Epithelial cell of prostate (primary cell): ENCODE measurements around the gene FOXD4L6.
"Not testable (repeated sequence)": the region's sequence is repeated elsewhere in the genome, so short reads cannot be mapped to it uniquely, and the experiment has no call there.

ENCODE experiments used
- DNase-seq: peaks from one replicate; pipeline ENCODE4 v3.0.0-alpha.2; 2011; ENCODE audit warnings: low read depth, low spot score
- H3K27ac ChIP-seq: fragments of 450-650 bp; 2 replicates; pipeline ENCODE4 v1.5.1; 2017; ENCODE audit warnings: mild to moderate bottlenecking

Gene FOXD4L6

DNA sequence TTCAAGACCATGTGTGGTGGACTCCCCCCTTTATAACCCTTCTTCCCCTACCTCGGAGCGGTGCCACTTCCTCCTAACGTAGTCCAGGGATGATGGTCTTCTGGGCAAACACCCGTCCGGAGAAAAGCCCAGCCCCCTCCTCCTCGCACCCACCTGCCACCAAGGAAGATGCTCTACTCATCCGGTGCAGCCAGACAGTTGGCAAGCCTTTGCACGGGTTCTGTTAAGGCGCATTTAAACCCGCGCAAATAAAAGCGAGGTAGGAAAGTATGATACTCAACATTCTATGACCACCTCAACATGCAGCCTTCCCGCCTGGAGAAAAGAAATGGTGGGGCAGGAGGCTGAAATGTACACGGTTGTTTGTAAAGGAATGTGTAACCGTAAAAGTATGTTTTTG is at the start of gene FOXD4L6:
FOXD4L6 (minus strand) TSS at position 101 of the 400 bp plus-strand sequence. CDS start 298 bp downstream, outside the sequence.
- H3K27ac ChIP-seq, result not testable (repeated sequence)

DNA sequence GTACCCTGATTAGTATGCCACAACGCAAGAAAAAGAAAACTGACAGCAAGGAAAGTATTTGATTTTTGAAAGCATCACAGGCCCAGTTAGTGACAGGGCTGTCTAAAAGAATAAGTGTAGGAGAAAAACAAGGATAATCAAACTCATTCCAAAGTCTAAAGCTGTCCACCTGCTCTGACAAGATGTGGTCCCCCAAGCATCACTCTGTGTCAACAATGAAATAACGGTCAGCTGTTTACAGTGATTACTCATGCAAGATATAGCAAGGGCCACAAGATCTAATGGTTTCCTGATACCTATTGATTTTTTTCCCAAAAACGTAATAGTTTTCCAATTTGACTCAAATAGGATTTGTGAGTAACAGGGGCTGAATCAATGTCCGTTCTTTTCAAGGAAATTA is 46.5 kb upstream of the FOXD4L6 start:
- not testable (repeated sequence) for H3K27ac ChIP-seq, DNase-seq

More for the DNA sequence above, at the start of gene FOXD4L6:
- DNase-seq, result not testable (repeated sequence)

DNA sequence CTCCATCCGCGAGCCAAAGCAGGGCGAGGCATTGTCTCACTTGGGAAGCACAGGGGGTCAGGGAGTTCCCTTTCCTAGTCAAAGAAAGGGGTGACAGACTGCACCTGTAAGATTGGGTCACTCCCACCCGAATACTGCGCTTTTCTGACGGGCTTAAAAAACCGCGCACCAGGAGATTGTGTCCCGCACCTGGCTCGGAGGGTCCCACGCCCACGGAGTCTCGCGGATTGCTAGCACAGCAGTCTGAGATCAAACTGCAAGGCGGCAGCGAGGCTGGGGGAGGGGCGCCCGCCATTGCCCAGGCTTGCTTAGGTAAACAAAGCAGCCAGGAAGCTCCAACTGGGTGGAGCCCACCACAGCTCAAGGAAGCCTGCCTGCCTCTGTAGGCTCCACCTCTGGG is 21.6 kb upstream of the FOXD4L6 start:
- not testable (repeated sequence) for DNase-seq, H3K27ac ChIP-seq

DNA sequence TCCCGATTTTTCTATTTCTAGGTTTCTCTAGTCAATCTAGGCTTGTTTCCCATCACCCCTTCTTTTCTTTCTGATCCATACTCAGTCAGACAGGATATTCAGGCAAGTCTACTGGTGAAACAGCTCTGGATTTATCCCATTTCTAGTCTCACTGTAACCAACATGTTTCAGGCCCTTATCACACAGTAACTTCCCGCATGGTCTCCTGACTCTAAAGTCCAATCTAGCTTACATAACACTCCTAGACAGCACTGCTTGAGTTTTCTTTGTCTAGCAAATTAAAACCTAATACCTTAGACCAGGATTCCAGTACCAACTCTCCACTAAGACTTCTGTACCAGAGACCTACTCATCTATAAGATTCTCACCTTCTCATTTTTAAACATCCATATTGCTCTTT is 13.4 kb upstream of the FOXD4L6 start:
- H3K27ac ChIP-seq, DNase-seq: not testable (repeated sequence)

DNA sequence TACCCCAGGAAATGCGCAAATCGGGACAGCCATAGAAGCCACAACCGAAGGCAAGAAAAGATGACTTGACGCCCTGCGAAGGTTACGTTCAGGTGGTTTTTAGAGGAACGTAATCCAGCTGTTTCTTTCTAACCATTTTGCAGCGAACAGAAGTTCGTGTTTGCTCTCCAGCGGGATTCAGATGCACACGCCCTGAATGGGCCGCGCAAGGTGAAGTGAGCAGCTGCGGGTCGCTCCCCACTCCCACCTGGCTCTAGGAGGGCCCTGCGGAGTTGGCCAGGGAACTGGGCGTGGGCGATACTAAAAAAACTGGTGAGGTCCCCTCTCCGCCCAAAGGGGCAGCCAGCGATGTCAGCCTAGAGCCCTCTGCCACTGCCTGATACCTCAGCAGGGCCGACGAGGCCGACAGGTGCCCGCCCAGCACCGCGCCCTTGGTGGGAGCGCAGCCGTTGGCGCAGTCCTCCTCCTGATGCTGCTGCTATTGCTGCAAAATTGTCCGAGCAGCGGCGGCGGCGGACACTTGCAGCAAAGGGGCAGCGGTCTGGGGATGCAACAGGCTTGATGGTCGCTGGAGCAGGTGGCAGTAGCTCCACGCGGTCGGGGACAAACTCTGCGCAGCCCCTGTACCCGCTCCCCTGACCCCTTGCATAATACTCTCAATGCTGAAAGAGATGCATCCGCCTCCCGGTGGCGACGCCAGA is 1.6 kb downstream of the FOXD4L6 start:
- H3K27ac ChIP-seq, result not testable (repeated sequence)

DNA sequence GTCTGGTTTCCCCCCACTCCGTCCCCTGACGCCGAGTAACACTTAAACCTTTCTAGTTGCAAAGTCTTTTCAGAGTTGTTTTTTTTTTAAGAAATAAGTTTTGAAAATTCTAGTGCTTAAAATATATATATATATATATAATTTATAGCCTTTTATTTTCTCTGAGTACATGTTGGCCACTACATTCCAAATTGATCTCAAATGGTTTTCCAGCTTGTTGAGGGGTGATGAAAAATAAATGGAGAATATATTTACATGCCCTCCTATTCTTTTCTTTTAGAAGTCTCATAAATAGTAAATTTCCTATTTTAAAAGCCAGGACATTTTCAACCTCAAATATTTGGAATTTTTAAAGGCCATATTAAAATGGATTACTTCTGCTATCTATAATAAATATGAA is 2.5 kb downstream of the FOXD4L6 start:
- not testable (repeated sequence) for H3K27ac ChIP-seq, DNase-seq

More for the DNA sequence above, 1.6 kb downstream of the FOXD4L6 start:
- not testable (repeated sequence) for DNase-seq

DNA sequence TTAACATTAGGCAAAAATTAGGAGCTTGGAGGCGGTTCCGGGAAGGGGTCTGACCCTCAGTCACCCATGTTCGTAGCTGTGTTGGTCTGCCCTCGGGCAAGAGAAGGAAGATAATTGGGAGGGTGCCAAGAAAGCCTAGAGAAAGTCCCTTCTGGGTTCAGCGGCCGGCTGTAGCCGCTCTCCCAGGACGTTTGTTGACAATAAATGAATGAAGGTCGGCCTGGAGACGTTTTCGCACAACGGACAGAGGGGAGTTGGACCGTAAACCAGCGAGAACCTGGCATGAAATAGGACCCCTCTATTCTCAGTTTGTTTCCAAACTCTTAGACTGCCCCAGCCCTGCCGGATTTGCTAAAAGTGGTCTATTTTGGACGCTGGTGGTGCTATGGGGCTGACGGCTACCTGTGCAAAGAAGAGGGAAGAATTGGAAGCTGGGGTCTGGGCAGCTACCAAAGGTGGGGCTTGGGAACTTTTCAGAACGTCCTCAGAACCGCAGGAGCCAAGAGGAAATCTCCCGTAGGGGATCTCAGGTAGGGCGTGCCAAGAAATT is 3.3 kb downstream of the FOXD4L6 start:
- not testable (repeated sequence) for DNase-seq, H3K27ac ChIP-seq

DNA sequence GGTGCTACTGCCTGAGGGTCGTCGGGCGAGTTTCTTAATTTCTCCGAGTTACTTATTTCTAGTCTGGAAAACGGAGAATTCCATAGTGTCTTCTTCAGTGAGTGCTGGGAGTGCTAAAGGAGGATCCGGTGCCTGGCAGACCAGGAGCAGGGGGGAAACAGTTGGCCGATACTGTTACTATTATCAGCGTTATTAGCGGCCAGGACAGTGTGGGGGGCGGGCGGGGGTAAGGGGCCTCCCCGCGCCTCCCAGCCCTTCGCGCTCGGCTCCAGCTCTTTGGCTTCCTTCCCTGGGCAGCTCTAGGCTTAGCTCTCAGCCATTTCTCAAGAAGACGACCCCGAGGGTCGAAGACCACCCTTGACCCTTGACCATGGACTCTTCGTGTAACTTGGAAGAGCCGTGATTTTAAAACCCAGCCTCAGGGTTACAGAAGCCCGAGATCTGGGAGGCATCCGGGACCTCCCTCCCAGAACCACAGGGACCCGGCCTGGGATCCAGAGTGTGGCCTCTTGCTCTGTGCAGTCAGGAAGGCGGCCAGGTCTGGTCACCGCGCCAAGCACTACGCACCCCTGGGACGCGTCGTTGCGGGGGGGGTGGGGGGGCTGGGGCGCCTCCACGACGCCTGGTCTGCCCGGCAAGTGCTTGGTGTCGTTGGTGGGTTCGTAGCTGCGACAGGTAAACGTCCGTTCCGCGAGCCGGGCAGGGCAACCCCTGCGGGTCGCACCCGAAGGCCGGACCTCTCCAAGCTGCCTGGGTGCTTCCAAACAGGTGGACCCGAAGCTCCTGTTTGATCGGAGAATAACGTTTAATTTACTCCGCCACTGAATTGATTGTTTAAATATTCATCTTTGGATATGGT is 4.0 kb downstream of the FOXD4L6 start:
- not testable (repeated sequence) for DNase-seq, H3K27ac ChIP-seq

DNA sequence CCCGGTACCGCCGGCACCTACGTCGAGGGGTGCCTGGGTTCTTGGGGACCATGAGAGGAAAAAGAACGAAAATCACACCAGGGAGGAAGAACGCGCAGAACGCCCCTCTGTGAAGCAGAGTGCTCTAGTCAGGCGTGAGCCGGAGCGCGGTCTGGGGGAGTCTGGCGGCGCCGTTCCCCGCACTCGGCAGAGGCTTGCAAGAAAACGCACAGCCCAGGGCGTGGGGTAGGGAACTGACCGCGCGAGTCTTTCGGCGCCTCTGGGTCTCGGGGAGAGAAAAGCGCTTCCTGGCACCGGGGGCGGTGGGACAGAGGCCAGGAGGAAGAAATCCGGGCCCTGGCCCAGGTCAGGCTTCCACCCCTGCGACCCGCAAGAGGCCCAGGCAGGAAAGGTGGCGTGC is 4.7 kb downstream of the FOXD4L6 start:
- not testable (repeated sequence) for H3K27ac ChIP-seq, DNase-seq

DNA sequence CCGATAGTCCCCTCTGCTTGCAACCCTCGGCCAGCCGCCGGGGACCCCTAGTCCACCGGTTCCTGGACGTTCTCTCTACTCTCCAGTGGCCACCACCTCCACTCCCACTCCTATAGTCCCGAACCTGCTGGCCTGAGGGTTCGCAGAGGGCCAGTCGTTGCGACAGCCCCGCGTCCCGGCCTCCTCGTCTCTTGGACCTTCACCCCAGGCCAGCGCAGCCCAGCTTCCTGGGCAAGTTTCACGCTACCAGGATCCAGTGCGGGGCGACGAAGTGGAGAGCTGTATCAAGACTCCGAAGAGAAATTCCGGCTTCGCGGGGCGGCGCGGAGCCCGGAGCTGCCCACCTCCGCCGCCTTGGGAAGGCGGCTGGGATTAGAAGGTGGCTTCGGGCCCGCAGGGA is 5.1 kb downstream of the FOXD4L6 start:
- H3K27ac ChIP-seq, DNase-seq: not testable (repeated sequence)

DNA sequence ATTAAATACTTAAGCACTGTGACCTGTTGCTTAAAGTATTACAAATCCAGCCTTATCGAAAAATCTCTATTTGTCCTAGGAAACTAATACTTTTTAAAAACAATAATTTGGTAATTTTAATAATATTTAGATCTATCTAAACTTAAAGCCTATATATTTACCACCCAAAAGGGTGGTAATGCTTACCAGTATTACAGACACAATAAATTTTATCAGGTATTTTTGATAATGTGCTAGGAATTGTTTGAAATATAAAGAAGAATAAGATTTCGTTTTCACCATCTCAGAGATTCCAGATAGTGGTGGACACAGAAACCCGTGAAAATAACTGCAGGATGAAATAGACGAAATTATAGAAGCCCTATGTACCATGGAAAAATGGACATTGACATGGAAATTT is 7.8 kb downstream of the FOXD4L6 start:
- DNase-seq, H3K27ac ChIP-seq: not testable (repeated sequence)

DNA sequence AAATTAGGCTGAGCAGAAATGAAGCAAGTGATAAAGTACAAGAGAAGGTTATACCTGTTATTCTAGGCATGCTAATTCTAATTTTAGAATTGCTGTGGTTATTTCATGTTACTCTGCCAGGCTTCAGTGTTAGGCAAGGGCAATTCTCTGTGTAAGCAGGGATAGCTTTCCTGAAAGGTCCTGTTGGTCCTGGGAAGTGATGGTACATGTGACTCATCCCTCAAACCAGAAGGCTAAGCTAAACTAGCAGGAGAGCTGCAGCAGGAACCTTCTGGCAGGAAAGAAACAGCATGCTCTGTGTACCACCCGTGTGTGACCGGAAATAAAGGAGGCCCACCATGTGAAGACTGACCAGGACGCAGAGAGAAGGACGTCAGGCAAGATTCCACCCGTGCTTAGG is 8.8 kb downstream of the FOXD4L6 start:
- not testable (repeated sequence) for H3K27ac ChIP-seq, DNase-seq

DNA sequence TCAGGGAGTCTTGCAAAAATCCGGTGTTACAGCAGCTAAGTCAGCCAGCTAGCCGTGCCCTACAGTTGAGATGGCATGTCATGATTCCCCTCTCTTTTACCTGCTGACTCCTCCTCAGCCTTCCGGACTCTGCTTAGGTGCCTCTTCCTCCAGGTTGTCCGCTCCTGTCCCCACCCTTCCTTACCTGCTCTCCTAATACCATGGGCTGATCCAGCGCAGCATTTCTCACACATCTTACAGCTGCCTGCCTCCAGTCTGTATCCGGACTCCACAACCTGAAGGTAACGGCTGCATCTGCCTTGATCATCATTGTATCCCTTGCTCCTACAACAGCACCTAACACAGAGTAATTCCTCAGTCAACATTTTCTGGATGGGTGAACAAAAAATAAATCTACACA is 9.2 kb downstream of the FOXD4L6 start:
- not testable (repeated sequence) for H3K27ac ChIP-seq, DNase-seq

DNA sequence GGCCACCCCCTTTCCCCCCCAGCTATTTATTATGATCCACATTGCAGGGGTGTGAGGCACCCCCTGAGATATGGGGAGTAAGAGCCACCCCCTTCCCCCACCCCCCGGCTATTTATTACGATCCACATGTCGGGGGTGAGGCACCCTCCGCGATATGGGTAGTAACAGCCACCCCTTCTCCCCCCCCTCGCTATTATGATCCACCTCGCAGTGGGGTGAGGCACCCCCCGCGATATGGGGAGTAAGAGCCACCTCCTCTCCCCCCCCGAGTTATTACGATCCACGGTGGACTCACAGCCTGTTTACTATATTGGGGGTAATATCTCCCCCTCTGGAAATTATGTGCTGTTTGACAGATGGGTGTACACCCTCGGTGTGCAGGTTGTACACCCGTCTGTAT is 15.1 kb downstream of the FOXD4L6 start:
- DNase-seq, H3K27ac ChIP-seq: not testable (repeated sequence)

DNA sequence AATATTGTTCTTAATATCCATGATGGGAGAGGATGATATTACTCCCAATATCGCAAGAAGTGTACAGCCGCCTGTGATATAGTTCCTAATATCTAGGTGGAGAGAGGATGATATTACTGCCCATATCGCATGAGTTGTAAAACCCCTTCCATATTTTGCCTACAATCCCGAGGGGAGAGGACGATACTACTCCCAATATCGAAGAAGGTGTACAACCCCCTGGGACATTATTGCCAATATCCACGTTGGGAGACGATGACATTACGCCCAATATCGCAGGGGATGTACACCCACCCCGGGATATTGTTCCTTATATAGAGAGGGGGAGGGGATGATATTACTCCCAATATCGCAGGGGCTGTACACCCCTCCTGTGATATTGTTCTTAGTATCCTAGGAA is 17.1 kb downstream of the FOXD4L6 start:
- DNase-seq, H3K27ac ChIP-seq: not testable (repeated sequence)

DNA sequence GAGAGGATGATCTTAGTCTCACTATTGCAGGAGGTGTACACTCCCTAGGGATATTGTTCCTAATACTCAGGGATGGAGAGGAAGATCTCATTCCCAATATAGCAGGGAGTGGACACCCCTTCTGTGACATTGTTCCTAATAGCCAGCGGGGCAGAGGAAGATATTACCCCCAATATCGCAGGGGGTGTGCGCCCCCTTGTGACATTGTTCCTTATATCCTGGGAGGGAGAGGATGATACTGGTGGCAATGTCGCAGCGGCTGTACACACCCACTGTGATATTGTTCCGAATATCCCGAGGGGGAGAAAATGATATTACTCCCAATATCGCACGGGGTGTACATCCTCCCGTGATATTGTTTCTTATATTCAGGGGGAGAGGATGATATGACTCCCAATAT is 17.6 kb downstream of the FOXD4L6 start:
- not testable (repeated sequence) for DNase-seq, H3K27ac ChIP-seq

DNA sequence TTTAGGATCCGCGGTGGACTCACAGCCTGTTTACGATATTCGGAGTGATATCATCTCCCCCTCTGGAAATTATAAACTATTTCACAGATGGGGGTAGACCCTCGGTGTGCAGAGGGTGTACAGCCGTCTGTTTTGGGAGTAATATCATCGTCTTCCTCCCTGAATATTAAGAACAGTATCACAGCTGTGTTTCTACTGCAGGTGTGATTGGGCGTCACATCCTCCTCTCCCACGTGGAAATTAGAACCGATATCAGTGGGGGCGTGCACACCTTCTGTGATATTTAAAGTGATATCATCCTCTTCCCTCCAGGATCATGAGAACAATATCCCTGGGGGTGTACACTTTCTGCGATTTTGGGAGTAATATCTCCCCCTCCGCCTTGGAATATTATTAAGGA is 19.2 kb downstream of the FOXD4L6 start:
- not testable (repeated sequence) for H3K27ac ChIP-seq, DNase-seq

DNA sequence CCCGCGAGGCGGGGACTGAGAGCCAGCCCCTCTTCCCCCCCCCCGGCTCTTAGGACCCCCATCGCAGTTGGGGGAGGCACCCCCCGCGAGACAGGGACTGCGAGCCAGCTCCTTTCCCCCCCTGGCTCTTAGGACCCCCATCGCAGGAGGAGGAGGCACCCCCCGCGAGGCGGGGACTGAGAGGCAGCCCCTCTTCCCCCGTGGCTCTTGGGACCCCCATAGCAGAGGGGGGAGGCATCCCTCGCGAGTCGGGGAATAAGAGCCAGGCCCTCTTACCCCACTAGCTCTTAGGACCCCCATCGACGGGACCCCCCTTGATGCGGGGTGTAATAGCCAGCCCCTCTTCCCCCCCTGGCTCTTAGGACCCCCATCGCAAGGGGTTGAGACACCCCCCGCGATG is 19.7 kb downstream of the FOXD4L6 start:
- DNase-seq, H3K27ac ChIP-seq: not testable (repeated sequence)

DNA sequence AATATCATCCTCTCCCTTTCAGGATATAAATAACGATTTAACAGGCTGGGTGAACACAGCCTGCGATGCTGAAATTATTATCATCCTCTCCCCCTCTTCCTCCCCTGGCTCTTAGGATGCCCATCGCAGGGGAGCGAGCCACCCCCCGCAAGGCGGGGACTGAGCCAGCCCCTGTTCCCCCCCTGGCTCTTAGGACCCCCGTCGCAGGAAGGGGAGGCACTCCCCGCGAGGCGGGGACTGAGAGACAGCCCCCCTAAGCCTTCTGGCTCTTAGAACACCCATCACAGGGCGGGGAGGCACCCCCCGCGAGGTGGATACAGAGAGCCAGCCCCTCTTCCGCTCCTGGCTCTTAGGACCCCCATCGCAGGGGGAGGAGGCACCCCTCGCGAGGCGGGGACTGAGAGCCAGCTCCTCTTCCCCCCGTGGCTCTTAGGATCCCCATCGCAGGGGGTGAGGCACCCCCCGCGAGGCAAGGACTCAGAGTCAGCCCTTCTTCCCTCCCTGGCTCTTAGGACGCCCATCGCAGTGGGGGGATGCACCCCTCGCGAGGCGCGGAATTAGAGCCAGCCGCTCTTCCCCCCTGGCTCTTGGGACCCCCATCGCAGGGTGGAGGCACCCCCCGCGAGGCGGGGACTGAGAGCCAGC is 21.9 kb downstream of the FOXD4L6 start:
- not testable (repeated sequence) for H3K27ac ChIP-seq, DNase-seq

DNA sequence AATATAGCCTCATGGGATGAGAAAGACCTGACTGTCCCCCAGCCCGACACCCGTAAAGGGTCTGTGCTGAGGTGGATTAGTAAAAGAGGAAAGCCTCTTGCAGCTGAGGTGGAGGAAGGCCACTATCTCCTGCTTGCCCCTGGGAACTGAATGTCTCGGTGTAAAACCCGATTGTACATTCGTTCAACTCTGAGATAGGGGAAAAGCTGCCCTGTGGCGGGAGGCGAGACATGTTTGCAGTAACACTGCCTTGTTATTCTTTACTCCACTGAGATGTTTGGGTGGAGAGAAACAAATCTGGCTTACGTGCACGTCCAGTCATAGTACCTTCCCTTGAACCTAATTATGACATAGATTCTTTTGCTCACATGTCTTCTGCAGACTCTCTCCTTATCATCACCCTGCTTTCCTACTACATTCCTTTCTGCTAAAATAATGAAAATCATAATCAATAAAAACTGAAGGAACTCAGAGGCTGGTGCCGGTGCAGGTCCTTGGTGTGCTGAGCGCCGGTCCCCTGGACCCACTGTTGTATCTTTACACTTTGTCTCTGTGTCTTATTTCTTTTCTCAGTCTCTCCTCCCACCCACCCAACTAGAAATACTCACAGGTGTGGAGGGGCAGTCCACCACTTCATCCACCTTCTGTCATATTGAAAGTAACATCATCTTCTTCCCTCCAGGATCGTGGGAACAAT is 22.8 kb downstream of the FOXD4L6 start:
- not testable (repeated sequence) for H3K27ac ChIP-seq, DNase-seq
